Pons (tissue), 1 donor: ENCODE measurements around the gene SNRPD3.

ENCODE experiments used
- DNase-seq: peaks from one replicate; pipeline ENCODE4 v3.0.0-alpha.2; 2016; ENCODE audit warnings: low spot score

The SNRPD3 gene

DNA sequence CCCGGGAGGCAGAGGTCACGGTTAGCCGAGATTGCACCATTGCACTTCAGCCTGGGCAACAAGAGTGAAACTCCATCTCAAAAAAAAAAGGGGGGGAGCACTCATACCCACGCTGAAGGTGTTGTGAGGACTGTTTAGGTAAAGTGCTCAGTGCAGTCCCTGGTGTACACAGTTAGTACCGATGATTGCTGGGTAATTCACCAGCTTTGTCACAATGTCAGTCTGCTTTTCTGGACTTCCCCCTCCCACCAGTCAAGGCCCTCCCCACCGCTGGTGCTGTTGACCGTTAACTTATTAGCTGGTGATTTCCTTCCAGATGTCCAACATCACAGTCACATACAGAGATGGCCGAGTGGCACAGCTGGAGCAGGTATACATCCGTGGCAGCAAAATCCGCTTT, 11.9 kb downstream of the SNRPD3 start:
- DNase-seq, result no peak

DNA sequence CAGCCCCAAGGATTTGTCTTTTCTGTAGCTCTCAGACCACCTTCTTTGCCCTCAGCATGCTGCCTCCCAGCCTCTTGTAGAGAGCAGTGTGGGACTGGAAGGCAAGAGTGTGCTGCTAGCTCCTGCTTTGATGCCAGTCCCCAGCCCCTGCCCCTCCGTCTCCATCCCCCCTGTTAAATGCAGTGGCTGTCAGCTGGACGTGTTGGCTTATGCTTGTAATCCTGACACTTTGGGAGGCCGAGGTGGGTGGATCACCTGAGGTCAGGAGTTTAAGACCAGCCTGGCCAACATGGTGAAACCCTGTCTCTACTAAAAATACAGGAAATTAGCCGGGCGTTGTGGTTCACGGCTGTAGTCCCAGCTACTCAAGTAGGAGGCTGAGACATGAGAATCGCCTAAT, 15.5 kb downstream of the SNRPD3 start:
- DNase-seq, result no peak

DNA sequence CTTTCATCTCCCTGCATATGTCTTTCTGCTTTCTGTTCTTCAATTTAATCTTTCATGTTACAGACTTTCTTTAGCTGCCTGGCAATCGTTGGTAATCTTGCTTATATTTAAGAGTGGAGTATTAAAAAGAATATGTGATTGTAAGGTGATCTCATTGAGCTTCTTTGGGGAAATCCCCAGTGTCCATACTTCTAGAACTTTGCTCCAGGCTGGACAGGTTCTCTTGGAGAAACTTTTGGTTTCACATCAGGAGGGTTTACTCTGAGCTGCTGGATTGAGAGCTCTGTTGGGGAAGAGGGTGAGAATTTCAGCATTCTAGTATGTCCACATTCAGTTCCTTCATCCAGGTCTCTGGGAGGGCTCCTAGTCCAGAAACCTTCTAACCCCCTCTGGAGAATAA, 21.0 kb downstream of the SNRPD3 start:
- no peak for DNase-seq

DNA sequence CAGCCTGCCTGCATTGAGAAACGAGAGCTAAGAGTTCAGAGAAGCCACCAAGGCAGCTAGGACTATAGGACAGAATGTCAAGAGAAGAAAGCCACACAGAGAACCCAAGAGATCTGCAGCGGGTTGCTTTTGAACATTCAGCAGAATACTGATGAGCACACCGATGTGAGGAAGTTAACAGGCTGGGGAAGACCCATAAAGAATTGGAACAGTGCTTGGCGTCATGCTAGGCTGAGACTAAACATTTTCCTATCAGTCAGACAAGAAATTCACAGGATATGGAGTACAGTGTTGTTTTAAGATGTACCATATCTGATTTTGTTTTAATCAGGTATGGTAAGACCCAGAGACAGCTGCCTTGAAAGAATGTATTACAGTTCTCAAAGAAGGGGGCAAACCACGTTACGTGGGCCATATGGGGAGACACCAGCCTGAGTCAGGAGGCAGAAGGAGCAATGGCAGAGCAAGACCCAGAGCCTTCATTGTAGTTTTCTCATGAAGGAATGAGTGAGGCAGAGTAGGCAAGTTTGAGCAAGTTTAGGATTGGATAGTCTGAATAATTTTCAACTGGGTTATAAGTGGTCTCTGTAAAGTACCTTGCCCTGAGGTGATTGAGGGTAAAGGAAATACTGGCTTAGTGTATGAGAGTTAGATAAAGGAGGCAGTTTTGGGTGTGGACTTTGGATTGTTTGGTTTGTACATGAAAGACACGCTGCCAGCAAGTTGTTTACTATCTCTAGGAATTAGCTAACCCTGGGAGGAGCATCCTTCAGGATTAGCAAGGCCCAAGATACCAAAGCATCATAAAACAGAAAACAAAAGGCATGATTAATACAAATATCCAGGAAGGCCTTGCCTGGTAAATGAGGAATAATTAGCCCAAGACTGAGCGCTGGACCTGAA, 22.8 kb downstream of the SNRPD3 start:
- no peak for DNase-seq

DNA sequence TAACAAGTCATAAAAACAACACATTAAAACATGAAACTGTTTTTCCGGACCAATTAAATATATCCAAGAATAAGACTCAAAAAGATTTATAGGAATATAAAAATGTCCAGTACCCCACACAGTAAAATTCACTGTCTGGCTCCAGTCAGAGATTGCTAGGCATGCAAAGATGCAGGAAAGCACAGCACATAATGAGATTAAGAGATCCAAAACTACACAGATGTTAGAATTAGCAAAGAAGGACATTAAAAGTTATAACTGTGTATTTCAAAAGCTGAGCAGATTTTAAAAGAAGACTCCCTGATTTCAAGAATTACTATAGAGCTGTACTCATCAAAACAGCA, 23.4 kb downstream of the SNRPD3 start:
- DNase-seq, result no peak

DNA sequence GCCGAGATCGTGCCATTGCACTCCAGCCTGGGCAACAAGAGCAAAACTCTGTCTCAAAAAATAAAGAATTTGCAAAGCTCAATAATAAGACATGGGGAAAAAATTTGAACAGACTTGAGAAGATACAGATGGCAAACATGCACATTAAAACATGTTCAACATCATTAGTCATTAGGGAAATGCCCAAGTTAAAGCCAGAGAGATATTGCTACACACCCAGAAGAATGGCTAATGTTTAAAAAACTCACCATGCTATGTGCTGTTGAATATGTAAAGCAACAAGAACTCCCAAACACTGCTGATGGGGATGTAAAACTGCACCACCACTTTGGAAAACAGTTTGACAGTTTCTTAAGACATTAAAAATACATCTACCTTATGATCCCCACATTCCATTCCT, 24.5 kb downstream of the SNRPD3 start:
- no peak for DNase-seq

DNA sequence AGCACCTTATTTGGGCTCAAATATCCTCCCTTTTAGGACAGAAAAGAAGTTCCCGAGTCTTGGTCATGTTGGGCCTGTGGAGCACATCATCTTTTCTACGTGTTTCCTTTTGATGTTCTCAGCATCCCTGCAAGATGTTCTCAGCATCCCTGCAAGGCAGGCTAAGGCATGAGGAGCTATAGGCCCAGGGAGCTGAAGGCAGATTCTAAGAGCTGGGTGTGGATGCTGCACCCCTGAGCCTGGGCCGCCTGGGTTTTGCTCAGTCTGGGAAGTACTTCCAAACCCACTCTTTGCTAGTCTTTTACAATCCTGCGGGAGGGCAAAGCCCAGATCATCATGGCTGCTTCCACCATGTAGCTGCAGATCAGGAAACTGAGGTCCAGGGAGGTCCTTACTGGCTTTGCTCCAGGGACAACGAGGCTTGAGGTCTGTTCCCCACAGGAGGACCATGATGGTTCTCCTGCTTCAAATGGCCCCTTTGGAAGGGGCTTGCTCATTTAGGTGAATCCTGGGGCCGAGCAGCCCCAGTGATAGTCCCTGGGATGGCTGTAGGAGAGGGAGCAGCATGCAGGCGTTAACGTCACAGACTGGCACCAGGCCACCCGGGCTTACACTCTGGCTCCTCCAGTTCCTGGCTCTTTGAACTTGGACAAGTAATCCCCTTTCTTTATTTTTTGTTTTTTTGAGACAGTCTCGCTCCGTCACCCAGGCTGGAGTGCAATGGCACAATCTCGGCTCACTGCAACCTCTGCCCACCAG, 26.4 kb downstream of the SNRPD3 start:
- no peak for DNase-seq

DNA sequence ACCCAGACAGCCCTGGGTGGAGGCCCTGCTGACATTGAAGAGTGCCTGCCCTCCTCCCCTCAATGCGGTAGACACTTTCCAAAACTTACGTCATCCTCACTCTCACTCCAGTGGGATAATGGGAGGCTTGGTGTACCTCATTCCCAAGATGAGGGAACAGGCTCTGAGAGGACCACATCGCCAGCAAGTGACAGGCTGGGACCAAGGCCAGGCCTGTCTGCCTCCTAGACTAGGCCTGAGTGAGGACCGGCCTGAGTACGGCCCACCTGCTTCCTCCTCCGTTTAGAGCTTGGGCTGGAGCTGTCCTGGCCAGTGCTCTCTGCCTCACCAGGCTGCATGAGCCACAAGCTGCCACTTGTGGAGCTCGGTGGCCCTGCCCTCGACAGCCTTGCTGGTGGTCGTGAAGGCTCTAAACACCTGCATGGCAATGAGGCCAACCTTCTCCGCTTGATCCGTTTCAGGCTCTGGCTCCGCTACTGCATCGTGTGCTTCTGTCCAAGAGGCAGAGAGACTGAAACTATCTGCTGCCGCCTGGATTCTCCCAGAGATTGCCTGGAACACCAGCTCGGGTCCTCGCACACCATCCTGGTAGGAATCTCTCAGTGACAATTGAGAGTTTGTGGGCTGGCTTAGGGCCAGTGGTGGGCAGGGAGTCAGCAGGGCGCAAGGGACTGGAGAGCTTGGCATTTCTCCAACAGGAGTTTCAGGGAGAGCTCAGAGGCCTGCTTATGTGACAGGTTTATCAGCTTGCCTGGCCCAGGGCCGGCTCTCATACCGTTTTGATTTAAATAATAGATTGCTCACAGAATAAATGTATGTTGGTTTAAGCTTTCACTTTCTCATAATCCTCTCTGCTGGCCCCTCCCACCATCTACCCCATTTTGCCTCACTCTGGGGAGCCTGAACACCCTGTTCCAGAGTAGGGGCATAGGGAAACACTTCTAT, 27.7 kb downstream of the SNRPD3 start:
- DNase-seq, result no peak

DNA sequence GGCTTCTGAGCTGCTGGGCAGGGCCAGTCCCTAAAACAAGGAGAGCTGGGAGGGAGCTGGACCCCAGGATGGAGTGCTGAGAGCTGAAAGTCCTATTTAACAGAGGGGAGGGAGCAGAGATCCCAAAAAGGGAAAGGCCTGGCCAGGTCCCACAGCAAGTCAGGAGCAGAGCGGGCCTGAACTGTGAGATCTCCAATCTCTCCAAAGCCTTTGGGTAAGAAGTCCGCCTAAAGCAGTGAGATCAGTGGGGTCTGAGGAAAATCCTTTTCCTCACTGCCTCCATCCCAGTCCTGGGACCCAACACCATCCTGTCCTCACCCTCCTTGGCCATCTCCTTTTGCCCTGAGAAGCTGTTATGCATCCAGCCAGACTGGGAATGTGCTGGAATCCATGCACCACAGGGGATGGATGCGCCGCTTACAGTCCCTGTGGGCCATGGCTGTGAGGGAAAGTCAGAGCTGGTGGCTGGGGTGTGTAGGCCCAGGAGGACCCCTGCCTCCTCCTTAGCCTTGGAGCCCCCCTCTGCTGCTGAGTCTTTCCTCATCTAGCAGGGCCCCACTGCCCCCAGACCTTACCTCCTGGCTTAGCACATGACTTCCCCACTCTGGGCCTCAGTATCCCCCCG, 28.5 kb downstream of the SNRPD3 start:
- no peak for DNase-seq

DNA sequence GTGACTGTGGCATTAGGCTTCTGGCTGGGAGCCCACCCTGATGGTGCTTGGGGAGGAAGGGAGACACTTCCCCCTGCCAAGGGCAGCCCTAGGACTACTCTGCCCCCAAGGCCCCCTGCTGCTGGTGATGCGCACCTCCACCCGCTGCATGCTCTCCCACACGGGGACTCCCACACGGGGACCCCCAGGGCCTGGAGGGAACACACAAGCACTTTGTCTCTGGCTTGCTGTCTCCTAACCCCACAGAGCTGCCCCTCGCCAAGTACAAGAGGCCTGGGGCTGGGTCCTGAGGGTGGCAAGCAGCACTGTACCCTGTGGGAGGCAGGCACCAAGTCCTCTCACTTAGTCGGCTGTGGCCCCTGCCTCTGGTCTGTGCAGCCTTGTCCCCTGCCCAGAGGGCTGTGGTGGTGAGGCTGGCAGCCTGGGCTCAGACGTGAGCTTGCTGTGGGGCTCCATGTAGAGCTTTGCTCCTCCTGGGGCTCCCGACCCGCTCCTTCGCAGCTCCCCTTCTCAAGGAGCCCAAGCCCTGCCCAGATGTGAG, 29.1 kb downstream of the SNRPD3 start:
- DNase-seq, result no peak

DNA sequence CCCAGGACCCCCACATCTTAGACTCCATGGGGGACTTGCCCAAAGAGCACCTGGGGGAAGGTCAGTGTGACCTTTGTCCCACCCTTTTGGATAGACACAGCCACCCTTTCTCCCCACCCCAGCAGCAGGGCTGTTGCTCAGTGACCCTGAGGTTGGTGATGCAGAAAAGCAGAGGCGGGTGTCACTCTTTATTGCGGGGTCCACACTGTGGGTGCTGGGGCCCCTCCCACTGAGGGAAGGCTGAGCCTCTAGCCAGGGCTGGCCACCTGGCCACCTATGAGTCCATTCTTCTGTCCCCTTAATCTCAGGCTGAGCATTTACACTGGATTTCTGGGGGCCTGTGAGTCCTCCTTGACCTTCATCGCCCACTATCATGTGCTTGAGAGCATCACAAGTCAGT, 29.7 kb downstream of the SNRPD3 start:
- DNase-seq, result no peak

DNA sequence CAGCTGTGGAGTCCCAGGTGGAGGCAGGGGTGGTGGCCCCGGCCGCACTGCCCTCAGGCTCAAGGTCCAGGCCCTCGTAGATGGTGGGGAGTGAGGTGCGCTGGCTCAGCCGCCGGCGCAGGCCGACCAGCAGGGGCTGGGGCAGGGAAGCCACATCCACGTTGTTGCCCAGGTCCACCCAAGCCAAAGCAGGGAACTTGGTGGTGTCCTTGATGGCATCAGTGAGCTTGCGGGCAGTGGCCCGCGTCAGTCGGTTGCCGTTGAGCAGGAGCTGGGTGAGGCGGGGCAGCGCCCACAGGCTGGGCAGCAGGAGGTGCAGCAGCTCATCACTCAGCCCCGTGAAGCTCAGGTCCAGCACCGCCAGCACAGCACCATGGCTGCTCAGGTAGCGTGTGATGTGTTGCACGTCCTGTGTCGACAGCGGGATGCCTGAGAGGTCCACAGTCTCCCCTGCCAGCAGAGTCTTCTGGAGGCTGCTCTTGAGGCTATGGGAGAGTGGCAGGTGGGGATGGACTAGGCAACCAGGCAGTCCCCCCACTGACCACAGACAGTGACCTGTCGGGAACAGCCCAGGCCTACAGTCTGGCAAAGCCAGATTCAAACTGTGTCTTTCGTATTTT, 30.2 kb downstream of the SNRPD3 start:
- no peak for DNase-seq

DNA sequence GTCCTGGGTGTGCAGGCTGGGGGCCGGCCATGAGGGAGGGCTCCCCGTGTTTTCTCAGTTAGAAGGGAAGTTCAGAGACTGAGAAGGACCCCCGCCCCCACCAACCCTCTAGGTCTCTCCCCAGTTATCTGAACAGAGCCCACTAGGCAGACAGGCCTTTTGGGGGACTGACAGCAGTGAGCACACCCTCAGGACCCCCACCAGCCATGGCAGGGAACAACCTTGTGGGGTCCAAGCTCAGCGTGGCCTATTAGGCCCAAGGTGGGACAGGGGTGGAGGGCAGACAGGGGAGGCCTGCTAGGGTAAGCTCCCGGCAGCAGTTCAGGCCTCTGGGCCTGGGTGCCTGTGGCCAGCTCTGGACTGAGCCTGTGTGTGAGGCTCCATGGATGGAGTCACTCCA, 31.5 kb downstream of the SNRPD3 start:
- DNase-seq, result no peak

DNA sequence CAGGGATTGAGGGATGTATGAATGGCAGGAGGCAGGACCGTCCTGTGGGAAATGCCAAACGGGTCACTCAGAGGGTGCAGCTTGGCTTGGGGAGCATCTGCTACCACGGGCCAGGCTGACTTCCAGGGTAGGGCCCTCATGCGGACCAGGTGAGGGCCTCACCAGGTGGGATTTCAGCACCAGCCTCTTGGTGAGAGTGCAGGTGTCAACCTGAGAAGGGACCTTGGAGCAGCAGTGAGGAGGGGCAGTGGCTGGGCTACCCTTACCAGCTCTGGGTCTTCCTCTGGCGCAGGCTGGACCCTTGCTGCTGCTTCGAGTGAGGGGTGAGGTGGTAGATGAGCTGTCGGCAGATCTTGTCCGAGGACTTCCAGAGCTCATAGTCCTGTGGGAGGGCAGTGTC, 32.1 kb downstream of the SNRPD3 start:
- DNase-seq, result no peak

DNA sequence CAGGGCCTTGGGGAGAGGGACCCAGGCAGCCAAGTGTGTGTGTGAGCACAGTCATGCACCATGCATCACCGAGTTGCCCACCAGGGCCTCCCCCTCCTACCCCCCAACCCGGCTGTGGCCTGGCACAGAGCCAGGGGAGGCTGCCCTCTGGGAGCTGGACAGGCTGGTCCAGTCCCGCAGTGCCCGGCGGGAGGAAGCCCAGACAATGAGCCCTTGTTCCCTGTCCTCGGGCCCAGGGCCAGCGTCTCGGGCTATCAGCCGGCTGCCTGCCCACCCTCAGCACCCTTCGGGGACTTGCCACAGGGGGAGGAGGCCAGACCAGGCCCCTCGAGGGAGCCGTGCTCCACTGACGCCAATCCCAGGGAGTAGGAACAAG, 32.6 kb downstream of the SNRPD3 start:
- peak; percentile 94 for DNase-seq

DNA sequence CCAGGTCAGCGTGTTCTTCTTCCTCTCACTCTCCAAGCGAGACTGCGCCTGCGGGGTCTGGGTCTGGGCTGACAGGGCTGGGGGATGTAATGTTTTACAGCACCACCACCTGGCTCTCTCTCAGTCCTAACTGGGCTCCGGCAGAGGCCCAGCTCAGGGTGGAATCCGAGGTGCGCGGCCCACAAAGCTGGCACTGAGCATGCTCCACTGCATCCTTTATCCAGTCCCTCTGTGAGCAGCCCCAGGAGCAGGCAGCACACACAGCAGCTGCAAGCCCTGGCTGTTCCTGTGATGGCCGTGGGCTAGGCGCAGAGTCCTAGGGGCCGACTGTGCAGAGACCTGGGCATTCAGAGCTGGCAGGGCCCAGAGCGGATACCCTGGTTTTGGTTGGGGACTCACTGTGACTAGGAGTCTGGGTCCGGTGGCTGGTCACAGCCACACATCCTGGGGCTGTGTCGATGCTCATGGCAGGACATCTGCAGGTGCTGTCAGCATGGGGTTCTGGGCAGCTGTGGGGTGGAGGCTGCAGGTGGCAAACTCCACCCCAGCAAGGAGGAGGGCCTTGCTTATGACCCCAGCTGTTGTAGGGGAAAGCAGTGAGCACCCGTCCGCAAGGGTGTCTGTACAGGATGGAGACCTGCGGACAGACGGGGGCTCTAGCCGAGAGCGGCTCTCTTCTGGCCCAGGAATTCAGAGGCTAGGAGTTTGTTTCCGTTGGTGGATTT, 33.1 kb downstream of the SNRPD3 start:
- peak; percentile 44 for DNase-seq

DNA sequence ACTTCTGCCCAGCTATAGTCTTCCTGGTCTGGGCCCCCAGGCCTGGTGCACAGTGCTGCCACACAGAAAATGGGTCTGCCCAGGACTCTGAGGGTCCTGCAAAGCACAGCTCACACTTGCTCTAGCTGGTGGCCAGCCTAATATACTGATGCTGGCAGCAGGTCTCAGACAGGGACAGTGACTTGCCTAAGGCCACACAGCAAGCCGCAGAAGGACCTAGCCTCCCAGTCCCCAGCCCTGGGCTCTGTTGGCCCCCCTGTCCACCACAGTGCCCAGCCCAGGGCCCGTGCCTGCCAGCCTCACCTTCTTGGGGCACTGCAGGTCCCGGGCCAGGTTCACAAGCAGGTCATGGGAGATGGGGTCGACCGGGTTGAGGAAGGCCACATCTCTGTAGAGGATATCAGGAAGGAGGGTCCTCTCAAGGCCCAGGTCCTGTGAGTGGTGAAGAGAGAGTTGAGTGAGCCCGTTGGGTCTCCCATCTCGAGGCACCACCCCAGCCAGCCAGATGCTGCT, 33.8 kb downstream of the SNRPD3 start:
- no peak for DNase-seq

DNA sequence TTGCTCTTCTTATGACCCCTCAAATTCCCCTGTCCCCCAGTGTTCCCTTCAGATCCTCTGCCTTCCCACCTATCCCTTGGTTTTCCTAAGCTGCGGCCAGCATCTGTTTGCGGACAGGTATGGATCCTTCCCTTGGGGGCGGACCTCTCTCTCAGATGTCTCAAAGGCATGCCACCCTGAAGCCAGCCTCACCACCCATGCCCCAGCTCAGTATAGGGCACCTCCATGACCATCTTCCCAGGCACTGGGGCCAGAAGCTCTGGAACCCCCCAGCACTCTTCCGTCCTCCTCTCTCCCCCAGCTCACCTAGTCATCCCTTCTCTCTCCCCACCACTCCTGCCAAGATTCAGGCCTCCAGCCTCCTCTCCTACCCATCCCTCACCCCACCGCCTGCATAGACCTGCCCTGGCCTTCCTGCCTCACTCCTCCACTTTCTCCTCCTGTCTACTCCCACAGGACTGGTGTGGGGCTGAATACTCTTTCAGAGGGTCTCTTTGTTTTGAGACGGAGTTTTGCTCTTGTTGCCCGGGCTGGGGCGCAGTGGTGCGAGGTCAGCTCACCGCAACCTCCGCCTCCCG, 34.9 kb downstream of the SNRPD3 start:
- DNase-seq, result no peak

DNA sequence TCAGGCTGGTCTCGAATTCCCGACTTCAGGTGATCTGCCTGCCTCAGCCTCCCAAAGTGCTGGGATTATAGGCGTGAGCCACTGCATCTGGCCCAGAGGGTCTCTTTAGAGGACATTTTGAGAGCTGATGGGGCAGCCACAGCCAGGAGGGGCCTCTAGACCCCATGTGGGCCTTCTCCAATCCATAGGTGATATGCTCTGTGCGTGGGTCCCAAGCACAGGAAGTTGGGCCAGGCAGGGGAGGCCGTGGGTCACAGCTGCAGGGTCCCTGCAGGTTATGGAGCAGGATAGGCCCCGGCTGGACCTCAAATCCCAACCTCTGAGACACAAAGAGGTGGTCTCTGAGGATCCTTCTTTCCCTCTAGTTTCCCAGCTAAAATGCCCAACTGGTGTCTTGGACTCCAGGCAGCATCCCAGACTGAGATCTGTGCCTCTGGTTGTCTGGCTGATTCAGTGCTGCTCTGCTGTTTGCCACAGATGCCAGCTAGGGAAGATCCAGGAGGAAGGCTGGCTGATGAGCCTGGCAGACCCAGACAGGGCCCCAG, 35.6 kb downstream of the SNRPD3 start:
- no peak for DNase-seq
